GM12878 (cell line): Measurements from ENCODE around the gene PRR5. TPM values are rescaled to one million over a fixed set of nuclear protein-coding genes. Genes with fewer than 3 reads are reported as not detected.

Experiments used
- ATAC-seq: fragments of 200-7000 bp; cut with Tn5 transposase; 3 replicates; pipeline ENCODE4 v1.9.1; 2020; ENCODE audit warnings: mild to moderate bottlenecking, moderate library complexity
- BruUV-seq: library from RNA; stranded (reverse); fragments of 400-500 nt; replicated peaks from 2 replicates; lab custom pipeline; 2021; lab: Mats Ljungman, UMichigan
- CTCF ChIA-PET: fragments of 300-600 bp; sonication (Branson Sonifier 250); formaldehyde crosslinking; extraction: SDS; loops from one replicate; lab custom pipeline; 2021; ENCODE audit warnings: inconsistent platforms; lab: Yijun Ruan, JAX
- POLR2A ChIA-PET: fragments of 350-600 bp; formaldehyde crosslinking; extraction: SDS; loops from one replicate; lab custom pipeline; 2021; ENCODE audit warnings: inconsistent platforms; lab: Charles Lee
- RAD21 ChIA-PET: fragments of 300-600 bp; sonication (Branson Sonifier 250); formaldehyde crosslinking; loops from one replicate; lab custom pipeline; 2023; ENCODE audit warnings: antibody characterized with exemption; ENCODE audit not compliant: unreplicated experiment; lab: Charles Lee
- SMC1A ChIA-PET: fragments of 300-600 bp; sonication (Branson Sonifier 250); formaldehyde crosslinking; loops from one replicate; lab custom pipeline; 2023; ENCODE audit not compliant: unreplicated experiment, uncharacterized antibody; lab: Charles Lee
- DNase-seq: peaks from one replicate; pipeline ENCODE4 v3.0.0-alpha.2; 2011; ENCODE audit warnings: low read depth, low spot score
- FAIRE-seq: peaks from 3 replicates; lab custom pipeline; 2011; peaks lifted over from hg19 to GRCh38; lab: Jason Lieb, UNC
- H2AFZ ChIP-seq: 2 replicates; pipeline ENCODE4 v1.6.0; 2011; ENCODE audit warnings: low read depth, low read length, control low read depth; ENCODE audit not compliant: control insufficient read depth
- H3K27ac ChIP-seq: 2 replicates; pipeline ENCODE4 v1.5.1; 2011; ENCODE audit warnings: control low read depth; ENCODE audit not compliant: control insufficient read depth, insufficient read depth
- H3K27me3 ChIP-seq, 2 experiments: replicated peaks in 1 of 2; 2 replicates each; pipeline versions ENCODE4 v1.6.0 to v1.6.1; 2011; ENCODE audit warnings: low read length in 1 of 2; ENCODE audit not compliant: control insufficient read depth in 2 of 2, insufficient read depth in 2 of 2
- H3K36me3 ChIP-seq, 2 experiments: 2 replicates each; pipeline ENCODE4 v1.5.1; 2011; ENCODE audit warnings: low read length in 1 of 2; ENCODE audit not compliant: control insufficient read depth in 2 of 2, insufficient read depth in 2 of 2
- H3K4me1 ChIP-seq: 2 replicates; pipeline ENCODE4 v1.6.1; 2011; ENCODE audit warnings: mild to moderate bottlenecking, low read length, moderate library complexity, mixed read lengths; ENCODE audit not compliant: control insufficient read depth, insufficient read depth
- H3K4me2 ChIP-seq: 2 replicates; pipeline ENCODE4 v1.6.0; 2011; ENCODE audit warnings: control low read depth; ENCODE audit not compliant: control insufficient read depth, insufficient read depth
- H3K4me3 ChIP-seq: fragments of 200-600 bp; sonication (generic); 2 replicates; pipeline ENCODE4 v1.5.1; 2016
- H3K79me2 ChIP-seq: 2 replicates; pipeline ENCODE4 v1.6.0; 2011; ENCODE audit warnings: low read length; ENCODE audit not compliant: control insufficient read depth, insufficient read depth
- H3K9ac ChIP-seq: 2 replicates; pipeline ENCODE4 v1.8.0; 2011; ENCODE audit warnings: low read length, control low read depth, mixed read lengths; ENCODE audit not compliant: control insufficient read depth, insufficient read depth
- H3K9me3 ChIP-seq: replicated peaks from 3 replicates; pipeline ENCODE4 v1.5.1; 2011; ENCODE audit warnings: mild to moderate bottlenecking, low read length; ENCODE audit not compliant: control insufficient read depth, insufficient read depth
- H4K20me1 ChIP-seq: 2 replicates; pipeline ENCODE4 v1.6.0; 2011; ENCODE audit not compliant: control insufficient read depth, insufficient read depth
- BCLAF1 ChIP-seq: fragments of 450-650 bp; IDR thresholded peaks from 2 replicates; pipeline ENCODE4 v1.6.1; 2017; ENCODE audit warnings: antibody characterized with exemption, mild to moderate bottlenecking, moderate library complexity
- ELK1 ChIP-seq: IDR thresholded peaks from 2 replicates; pipeline ENCODE4 v1.6.1; 2012; ENCODE audit warnings: low read depth, low read length, improper control_type of control experiment
- FOXK2 ChIP-seq: fragments of 450-650 bp; IDR thresholded peaks from 2 replicates; pipeline ENCODE4 v1.6.1; 2017; ENCODE audit warnings: mild to moderate bottlenecking, moderate library complexity
- HDAC6 ChIP-seq: fragments of 200-600 bp; sonication (generic); IDR thresholded peaks from one replicate; pipeline ENCODE4 v1.8.0; 2017; ENCODE audit warnings: antibody characterized with exemption; ENCODE audit not compliant: unreplicated experiment
- IRF3 ChIP-seq: fragments of 450-650 bp; IDR thresholded peaks from 2 replicates; pipeline ENCODE4 v1.6.1; 2014; ENCODE audit warnings: mild to moderate bottlenecking
- IRF5 ChIP-seq: fragments of 450-650 bp; IDR thresholded peaks from 2 replicates; pipeline ENCODE4 v1.6.1; 2017; ENCODE audit warnings: borderline replicate concordance
- MLLT1 ChIP-seq: fragments of 450-650 bp; IDR thresholded peaks from 2 replicates; pipeline ENCODE4 v1.6.1; 2016; ENCODE audit warnings: mild to moderate bottlenecking
- NBN ChIP-seq: fragments of 450-650 bp; IDR thresholded peaks from 2 replicates; pipeline ENCODE4 v1.6.1; 2016
- NFXL1 ChIP-seq: fragments of 450-650 bp; IDR thresholded peaks from 2 replicates; pipeline ENCODE4 v1.6.1; 2017; ENCODE audit warnings: antibody characterized with exemption, mild to moderate bottlenecking, borderline replicate concordance
- NR2C2 ChIP-seq: IDR thresholded peaks from 2 replicates; pipeline ENCODE4 v1.6.1; 2011; ENCODE audit warnings: borderline replicate concordance, low read depth; ENCODE audit not compliant: control insufficient read depth, insufficient read length
- RUNX3 ChIP-seq: IDR thresholded peaks from 2 replicates; pipeline ENCODE4 v1.6.1; 2012; ENCODE audit warnings: low read length, inconsistent platforms
- SMC3 ChIP-seq: IDR thresholded peaks from 2 replicates; pipeline ENCODE4 v1.6.1; 2011; ENCODE audit warnings: low read length, improper control_type of control experiment, borderline replicate concordance
- STAT3 ChIP-seq: IDR thresholded peaks from 2 replicates; pipeline ENCODE4 v1.6.1; 2011; ENCODE audit warnings: low read depth, low read length, improper control_type of control experiment
- YBX1 ChIP-seq: fragments of 450-650 bp; IDR thresholded peaks from 2 replicates; pipeline ENCODE4 v1.6.1; 2016; ENCODE audit warnings: antibody characterized with exemption
- ZNF24 ChIP-seq: fragments of 450-650 bp; IDR thresholded peaks from 2 replicates; pipeline ENCODE4 v1.6.1; 2017; ENCODE audit warnings: antibody characterized with exemption, mild to moderate bottlenecking
- WGBS: methylation state at CpG from one replicate; pipeline ENCODE4 v1.1.6; 2016; ENCODE audit warnings: low lambda C conversion rate; ENCODE audit not compliant: insufficient replicate concordance, insufficient coverage; ENCODE audit errors: missing lambda C conversion rate; 5-methylcytosine and 5-hydroxymethylcytosine counted together
- in situ Hi-C: fragments of 300-500 bp; cut with MboI; formaldehyde crosslinking; loops from 9 replicates; pipeline ENCODE4 v1.14.3; 2018; ENCODE audit warnings: mixed read lengths
- intact Hi-C: fragments of 100-400 bp; cut with micrococcal nuclease; formaldehyde crosslinking; loops from one replicate; pipeline ENCODE4 v1.14.2; 2022; ENCODE audit not compliant: unreplicated experiment
- polyA plus RNA-seq, 11 experiments: library from polyadenylated mRNA; depleted of rRNA in 4 of 11; unstranded in 6 of 11; stranded (reverse) in 5 of 11; fragments of >200 nt; fragmentation: Nextera tagmentation in 4 of 11; fragmentation: Illumina TruSeq in 1 of 11; extraction: Ambion mirVana in 4 of 11; extraction: Trizol in 1 of 11; gene quantifications; 1 replicate in 1 of 11; 2 replicates in 10 of 11; pipeline versions ENCODE4 v1.2.1 to v1.2.3, GENCODE V29; 2011 to 2016; ENCODE audit warnings: inconsistent platforms in 2 of 11, missing spikeins in 2 of 11, low read depth in 1 of 11
- total RNA-seq, 4 experiments: library from RNA; depleted of rRNA in 3 of 4; stranded (reverse); fragments of >200 nt in 3 of 4; fragmentation: Illumina TruSeq in 1 of 4; extraction: Trizol in 1 of 4; gene quantifications; 2 replicates each; pipeline versions ENCODE4 v1.2.1 to v1.2.3, GENCODE V29; 2013 to 2021

The PRR5 gene
- total and polyA plus RNA-seq, 10 of the 15 experiments (the other 5 are each of a cell fraction or from before 2014, with no cell fraction given): 0.03 to 9.4 (median 1.5) TPM

GRCh38 chr22:44683881-44684280, 18.1 kb upstream of the PRR5 start:
- Histone ChIP-seq H3K9me3 (no peaks in the 10 kb centered on the region; the same call in 2 of the 3 replicates), H3K27me3 (no peaks in the 10 kb centered on the region), H3K79me2 (no peaks in the 10 kb centered on the region), H3K4me1 (peaks cover 46% of the 10 kb centered on the region), H3K9ac (no peak overlapping the region), H3K36me3 (no peaks in the 10 kb centered on the region), H3K4me2 (peak overlapping the region; percentile 84), H3K4me3 (no peak overlapping the region), H3K27ac (peak overlapping the region; percentile 48), H2AFZ (no peak overlapping the region), H4K20me1 (no peaks in the 10 kb centered on the region)
- in situ Hi-C loops: no loop called here
- WGBS: 1% methylated on average over 8 of the region's 8 CpGs
- DNase-seq (no peak), FAIRE-seq (no peak), ATAC-seq (no peak)
- ChIA-PET POLR2A (interaction anchor here (0.5 kb wide), 1 partner anchor 503 kb away, joined by 3 read pairs; the partner anchor contains the start of gene PARVG), RAD21 (interaction anchor here (1.4 to 2.1 kb wide), 2 partner anchors 20 to 57 kb away, joined by 4 to 9 read pairs; no protein-coding TSS in a partner anchor), SMC1A (interaction anchor here (0.7 to 2.3 kb wide), 3 partner anchors 20 to 270 kb away, joined by 3 to 8 read pairs (median 4); no protein-coding TSS in a partner anchor), CTCF (interaction anchor here (0.7 to 6.2 kb wide), 17 partner anchors 11 to 690 kb away, joined by 3 to 67 read pairs (median 5); partner anchors contain the start of gene PRR5)
- TF ChIP-seq ZNF24: no peak
- TF ChIP-seq SMC3: no peak
- TF ChIP-seq RUNX3: no peak
- TF ChIP-seq YBX1: no peak
- no peak for TF ChIP-seq BCLAF1
- TF ChIP-seq MLLT1: no peak
- no peak for TF ChIP-seq NBN
- no peak for TF ChIP-seq STAT3
- no peak for TF ChIP-seq HDAC6
- no peak for TF ChIP-seq IRF5
- TF ChIP-seq NFXL1: no peak
- TF ChIP-seq NR2C2: no peak
- no peak for TF ChIP-seq ELK1
- no peak for TF ChIP-seq IRF3
- no peak for TF ChIP-seq FOXK2
- no TSS peak for BruUV-seq
- intact Hi-C loops: no loop called here
